GM12878 (cell line): ENCODE measurements around the gene PAF1. TPM values are rescaled to one million over a fixed set of nuclear protein-coding genes. Genes with fewer than 3 reads are reported as not detected.

ENCODE experiments used
- ATF3 ChIP-seq: IDR thresholded peaks from 2 replicates; pipeline ENCODE4 v1.6.1; 2011; ENCODE audit warnings: low read depth, mild to moderate bottlenecking, low read length, moderate library complexity, borderline replicate concordance; ENCODE audit errors: extremely low read depth
- BCL3 ChIP-seq: IDR thresholded peaks from 2 replicates; pipeline ENCODE4 v1.6.1; 2011; ENCODE audit warnings: borderline replicate concordance, low read depth, mild to moderate bottlenecking, moderate library complexity, low read length; ENCODE audit not compliant: insufficient read depth, poor library complexity, severe bottlenecking
- BRCA1 ChIP-seq: IDR thresholded peaks from 2 replicates; pipeline ENCODE4 v1.6.1; 2011; ENCODE audit warnings: low read depth, low read length, improper control_type of control experiment
- CEBPZ ChIP-seq: fragments of 150-350 bp; IDR thresholded peaks from 2 replicates; pipeline ENCODE4 v1.6.1; 2016; ENCODE audit warnings: low read depth, low read length
- CHD4 ChIP-seq: fragments of 200-600 bp; sonication (generic); IDR thresholded peaks from 2 replicates; pipeline ENCODE4 v1.6.1; 2016; ENCODE audit warnings: mild to moderate bottlenecking
- DPF2 ChIP-seq: fragments of 450-650 bp; IDR thresholded peaks from 2 replicates; pipeline ENCODE4 v1.6.1; 2017; ENCODE audit warnings: mild to moderate bottlenecking
- E4F1 ChIP-seq: fragments of 450-650 bp; IDR thresholded peaks from 2 replicates; pipeline ENCODE4 v1.6.1; 2018; ENCODE audit warnings: borderline replicate concordance, mild to moderate bottlenecking; ENCODE audit not compliant: partially characterized antibody
- IRF4 ChIP-seq: IDR thresholded peaks from 2 replicates; pipeline ENCODE4 v1.6.1; 2011; ENCODE audit warnings: low read depth, low read length
- MEF2A ChIP-seq: IDR thresholded peaks from 2 replicates; pipeline ENCODE4 v1.6.1; 2011; ENCODE audit warnings: low read depth, mild to moderate bottlenecking, low read length, moderate library complexity; ENCODE audit not compliant: insufficient read depth
- PBX3 ChIP-seq: IDR thresholded peaks from 2 replicates; pipeline ENCODE4 v1.6.1; 2011; ENCODE audit warnings: mild to moderate bottlenecking, low read depth, low read length, moderate library complexity; ENCODE audit not compliant: insufficient replicate concordance
- POLR2AphosphoS5 ChIP-seq: IDR thresholded peaks from 2 replicates; pipeline ENCODE4 v1.6.1; 2011; ENCODE audit warnings: mild to moderate bottlenecking, low read length, inconsistent platforms
- SIN3A ChIP-seq: IDR thresholded peaks from 2 replicates; pipeline ENCODE4 v1.6.1; 2012; ENCODE audit warnings: low read depth, low read length, improper control_type of control experiment
- ZNF592 ChIP-seq: fragments of 450-650 bp; IDR thresholded peaks from 2 replicates; pipeline ENCODE4 v1.6.1; 2017; ENCODE audit warnings: mild to moderate bottlenecking, moderate library complexity
- ZSCAN29 ChIP-seq: fragments of 450-650 bp; IDR thresholded peaks from 2 replicates; pipeline ENCODE4 v1.6.1; 2017; ENCODE audit warnings: mild to moderate bottlenecking, moderate library complexity
- polyA plus RNA-seq, 11 experiments: library from polyadenylated mRNA; depleted of rRNA in 4 of 11; unstranded in 6 of 11; stranded (reverse) in 5 of 11; fragments of >200 nt; fragmentation: Nextera tagmentation in 4 of 11; fragmentation: Illumina TruSeq in 1 of 11; extraction: Ambion mirVana in 4 of 11; extraction: Trizol in 1 of 11; gene quantifications; 1 replicate in 1 of 11; 2 replicates in 10 of 11; pipeline versions ENCODE4 v1.2.1 to v1.2.3, GENCODE V29; 2011 to 2016; ENCODE audit warnings: inconsistent platforms in 2 of 11, missing spikeins in 2 of 11, low read depth in 1 of 11
- total RNA-seq, 4 experiments: library from RNA; depleted of rRNA in 3 of 4; stranded (reverse); fragments of >200 nt in 3 of 4; fragmentation: Illumina TruSeq in 1 of 4; extraction: Trizol in 1 of 4; gene quantifications; 2 replicates each; pipeline versions ENCODE4 v1.2.1 to v1.2.3, GENCODE V29; 2013 to 2021

PAF1 gene
- total and polyA plus RNA-seq, 10 of the 15 experiments (the other 5 are each of a cell fraction or from before 2014, with no cell fraction given) = 1.7 to 45.8 (median 39.6) TPM

GRCh38 chr19:39402346-39403300 is 11.7 kb upstream of the PAF1 start (continued):
- TF ChIP-seq PBX3 (no peak), SIN3A (peak; percentile 29; the same call in 1 of the 2 replicates), ZSCAN29 (no peak), ZNF592 (0 out of 2 replicates have a peak, but pooled peaks have one; percentile 20), ATF3 (no peak), MEF2A (peak; percentile 95), CHD4 (no peak), IRF4 (0 out of 2 replicates have a peak, but pooled peaks have one; percentile 7), CEBPZ (no peak), DPF2 (peak; percentile 93), BCL3 (peak; percentile 63), E4F1 (no peak), POLR2AphosphoS5 (peak; percentile 51), BRCA1 (0 out of 2 replicates have a peak, but pooled peaks have one; percentile 9)
